HUDEP-2 (cell line): ENCODE measurements around the gene YBX3.
"Not testable (repeated sequence)": the region's sequence is repeated elsewhere in the genome, so short reads cannot be mapped to it uniquely, and the experiment has no call there.

Experiments
- DNase-seq, 76 experiments: peaks; one replicate each; lab custom pipeline; 2025; ENCODE audit not compliant: unreplicated experiment in 76 of 76; lab: John Stamatoyannopoulos, UW

Gene YBX3

DNA sequence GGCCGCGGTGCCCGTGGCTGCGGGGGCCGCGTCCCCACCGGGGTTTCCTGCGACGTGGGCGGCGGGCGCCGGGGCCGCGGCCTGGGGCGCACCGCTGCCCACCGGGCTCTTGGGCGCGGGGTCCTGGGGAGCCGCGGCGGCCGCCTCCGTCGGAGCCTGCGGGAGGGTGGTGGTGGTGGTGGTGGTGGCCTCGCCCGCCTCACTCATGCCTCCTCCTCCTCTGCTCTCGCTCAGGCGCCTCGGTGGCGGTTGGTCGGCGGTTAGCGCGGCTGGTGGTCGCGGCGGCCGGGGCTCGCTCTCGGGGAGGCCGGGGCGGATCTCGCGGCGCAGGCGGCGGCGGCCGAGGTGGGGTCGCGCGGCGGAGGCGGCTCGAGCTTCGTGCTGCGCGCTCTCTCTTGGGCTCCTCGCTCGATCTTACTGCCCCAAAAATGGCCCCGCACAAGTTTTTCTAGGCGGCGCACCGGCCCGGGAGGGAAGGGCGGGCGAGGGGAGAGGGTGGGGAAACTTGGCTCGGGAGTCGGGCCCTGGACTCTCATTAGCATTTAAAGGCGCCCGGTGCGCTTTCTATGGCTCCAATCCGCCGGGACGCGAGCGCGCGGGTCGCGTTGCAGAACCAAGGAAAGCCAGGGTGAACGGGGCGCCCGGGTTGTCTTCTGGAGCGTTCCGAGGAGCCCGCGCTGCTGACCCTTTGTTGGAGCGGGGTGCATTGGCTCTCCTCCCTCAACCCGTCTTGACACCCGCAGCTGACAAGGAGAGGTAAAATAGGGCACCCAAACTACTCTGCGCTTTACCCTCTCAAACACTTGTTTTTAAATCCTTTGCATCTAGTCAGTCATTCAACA lies at the start of gene YBX3:
TSS of gene YBX3 (minus strand) at position 419 of the 842 bp plus-strand sequence. CDS start at position 207, 212 bp downstream.
- DNase-seq, result peak in 74 of 76 experiments; percentile 9 to 80 (median 64)

DNA sequence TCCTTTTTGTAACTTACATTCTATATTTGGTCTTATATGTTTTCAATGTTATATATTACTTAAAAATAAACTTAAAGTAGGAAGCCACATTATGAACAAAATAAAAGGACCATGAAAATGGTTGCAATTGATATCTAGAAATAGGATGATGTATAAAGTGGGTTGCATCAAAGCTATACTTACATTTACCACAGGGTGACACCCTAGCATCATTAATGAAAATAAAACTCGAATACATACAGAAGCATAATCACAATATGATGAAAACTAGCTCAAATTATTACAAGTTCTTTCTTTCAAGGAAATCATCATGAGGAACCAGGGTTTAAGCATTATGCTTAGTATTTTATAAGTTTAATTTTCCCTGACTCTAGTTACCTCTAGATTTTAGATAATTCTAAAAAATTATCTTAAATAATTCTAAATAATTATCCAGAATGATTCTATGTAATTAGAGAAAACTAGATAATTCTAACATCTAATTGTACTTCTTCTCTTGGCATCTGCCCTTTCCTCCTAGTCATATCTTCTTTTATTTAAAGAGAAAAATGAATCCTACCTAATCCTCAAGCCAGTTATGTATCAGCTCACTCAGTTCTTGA lies 48.1 kb upstream of the YBX3 start:
- peak in 9 of 76 experiments; percentile 0 to 7 (median 1) for DNase-seq

DNA sequence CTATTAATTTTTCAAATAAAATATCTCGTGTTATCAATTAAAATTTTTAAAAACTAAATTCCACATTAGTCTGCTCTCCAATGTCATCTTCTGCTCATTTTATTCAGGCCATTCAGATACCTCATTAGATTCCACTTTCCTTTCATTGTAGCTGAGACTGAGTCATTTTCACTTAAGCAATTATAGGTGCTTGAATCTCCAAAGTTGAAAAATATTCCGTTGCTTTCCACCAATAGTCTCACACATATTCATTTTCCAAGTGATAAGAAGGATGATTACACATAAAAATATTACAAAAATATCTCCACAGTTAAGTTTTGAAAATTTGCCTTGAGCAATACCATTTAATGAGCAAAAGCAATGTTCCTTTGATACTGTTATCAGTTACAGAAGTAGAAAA lies 36.5 kb upstream of the YBX3 start:
- no peak for DNase-seq

DNA sequence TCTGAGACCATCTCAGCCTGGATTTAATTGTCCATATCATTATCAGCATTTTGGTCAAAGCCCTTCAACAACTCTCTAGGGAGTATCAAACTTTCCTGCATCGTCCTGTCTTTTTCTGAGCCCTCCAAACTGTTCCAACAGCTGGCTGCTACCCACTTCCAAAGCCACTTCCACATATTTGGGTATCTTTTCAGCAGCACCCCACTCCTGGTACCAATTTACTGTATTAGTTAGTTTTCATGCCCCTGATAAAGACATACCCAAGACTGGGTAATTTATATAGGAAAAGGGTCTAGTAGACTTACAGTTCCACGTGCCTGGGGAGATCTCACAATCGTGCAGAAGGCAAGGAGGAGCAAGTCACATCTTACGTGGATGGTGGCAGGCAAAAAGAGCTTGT lies 33.1 kb upstream of the YBX3 start:
- DNase-seq, result no peak

DNA sequence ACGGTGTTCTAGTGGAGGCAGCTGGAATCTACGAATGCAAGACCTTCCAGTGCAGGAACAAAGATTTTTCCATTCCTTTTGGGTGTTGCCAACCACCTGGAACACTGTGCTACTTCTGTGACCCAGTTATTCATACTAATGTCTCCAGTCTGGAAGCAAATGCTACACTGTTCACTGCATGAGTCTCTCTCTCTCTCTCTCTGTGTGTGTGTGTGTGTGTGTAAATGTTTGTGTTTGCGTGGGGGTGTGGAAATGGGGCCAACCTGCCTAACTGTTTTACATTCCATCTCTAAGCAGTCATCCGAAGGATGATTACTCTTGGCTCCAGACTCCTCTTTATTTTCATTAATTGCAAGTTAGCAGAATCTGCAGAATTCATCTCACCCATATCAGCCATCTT lies 29.9 kb upstream of the YBX3 start:
- DNase-seq, result no peak

DNA sequence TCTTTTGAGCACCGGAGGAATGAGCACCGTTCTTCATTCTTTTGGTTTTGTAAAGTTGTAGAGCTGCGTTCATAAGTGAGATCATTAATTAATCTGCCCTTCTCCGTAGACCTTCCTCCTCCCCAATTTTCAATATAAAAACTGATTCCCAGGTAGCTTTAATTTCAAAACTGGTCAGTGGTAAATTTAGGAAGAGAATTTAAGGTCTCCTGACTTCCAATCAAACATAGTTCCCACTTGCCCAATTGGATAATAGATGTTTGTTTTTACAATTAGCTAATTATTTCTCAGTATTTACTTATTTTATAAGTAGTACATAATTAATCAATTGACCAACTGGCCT lies 27.2 kb upstream of the YBX3 start:
- no peak for DNase-seq

DNA sequence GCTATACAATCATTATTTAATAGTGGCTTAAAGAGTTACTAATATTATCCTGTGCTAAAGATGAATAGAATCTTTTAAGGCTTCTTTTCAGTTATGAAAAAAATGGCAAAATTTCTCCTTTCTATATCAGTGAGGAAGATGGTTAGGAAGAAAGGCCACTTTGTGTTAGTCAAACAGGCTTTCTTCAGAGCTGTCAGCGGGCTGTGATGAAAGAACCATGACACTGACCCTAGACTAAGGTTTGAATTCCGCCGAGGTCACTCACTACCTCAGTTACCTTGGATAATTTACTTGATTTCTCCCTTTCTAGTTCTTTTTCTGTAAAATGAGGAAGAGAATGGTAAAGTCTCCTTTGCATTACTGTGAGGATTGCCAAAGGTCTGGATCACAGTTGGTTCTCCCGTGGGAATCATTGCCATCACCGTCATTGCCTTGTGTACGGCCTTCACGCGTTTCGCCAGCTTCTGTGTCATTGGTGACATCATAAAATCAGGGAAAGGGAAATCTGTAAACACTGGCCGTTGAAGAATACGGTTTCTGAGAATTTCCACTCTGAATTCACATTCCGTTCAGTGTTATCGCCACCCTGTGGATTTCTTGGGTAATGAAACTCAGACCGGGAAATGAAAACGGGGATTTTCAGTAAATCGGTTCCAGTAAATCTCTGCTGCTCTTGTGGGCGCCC lies 26.7 kb upstream of the YBX3 start:
- DNase-seq, result peak in 65 of 76 experiments; percentile 0 to 78 (median 40)

DNA sequence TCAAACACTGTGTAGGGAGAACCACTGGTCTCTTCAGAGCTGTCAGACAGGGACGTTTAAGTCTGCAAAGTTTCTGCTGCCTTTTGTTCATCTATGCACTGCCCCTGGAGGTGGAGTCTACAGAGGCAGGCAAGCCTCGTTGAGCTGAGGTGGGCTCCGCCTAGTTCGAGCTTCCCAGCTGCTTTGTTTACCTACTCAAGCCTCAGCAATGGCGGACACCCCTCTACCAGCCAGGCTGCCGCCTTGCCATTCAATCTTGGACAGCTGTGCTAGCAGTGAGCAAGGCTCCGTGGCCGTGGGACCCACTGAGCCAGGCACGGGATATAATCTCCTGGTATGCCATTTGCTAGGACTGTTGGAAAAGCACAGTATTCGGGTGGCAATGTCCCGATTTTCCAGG lies 24.6 kb upstream of the YBX3 start:
- DNase-seq, result no peak

DNA sequence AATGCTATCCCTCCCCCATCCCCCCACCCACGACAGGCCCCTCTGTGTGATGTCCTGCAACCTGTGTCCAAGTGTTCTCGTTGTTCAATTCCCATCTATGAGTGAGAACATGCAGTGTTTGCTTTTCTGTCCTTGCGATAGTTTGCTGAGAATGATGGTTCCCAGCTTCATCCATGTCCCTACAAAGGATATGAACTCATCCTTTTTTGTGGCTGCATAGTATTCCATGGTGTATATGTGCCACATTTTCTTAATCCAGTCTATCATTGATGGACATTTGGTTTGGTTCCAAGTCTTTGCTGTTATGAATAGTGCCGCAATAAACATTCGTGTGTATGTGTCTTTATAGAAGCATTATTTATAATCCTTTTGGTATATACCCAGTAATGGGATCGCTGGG lies 20.3 kb upstream of the YBX3 start:
- not testable (repeated sequence) for DNase-seq

DNA sequence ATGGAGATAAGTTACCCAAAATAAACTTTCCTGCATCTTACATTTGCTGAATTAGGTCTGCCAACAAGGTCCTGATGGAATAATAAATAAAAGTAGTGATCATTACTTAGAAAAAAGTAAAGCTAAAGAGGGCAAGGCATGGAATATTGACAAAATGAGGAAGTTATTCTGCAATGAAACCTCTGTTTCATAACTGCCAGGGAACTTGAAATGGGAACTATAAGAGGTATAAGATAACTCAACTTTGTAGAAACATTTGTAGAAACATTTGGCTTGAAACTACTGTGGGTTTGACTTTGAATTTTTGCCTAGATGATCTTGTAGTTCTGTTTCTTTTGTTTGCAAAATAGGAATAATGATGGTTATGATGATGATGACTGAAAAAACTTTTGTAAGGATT lies 18.7 kb upstream of the YBX3 start:
- DNase-seq, result no peak

DNA sequence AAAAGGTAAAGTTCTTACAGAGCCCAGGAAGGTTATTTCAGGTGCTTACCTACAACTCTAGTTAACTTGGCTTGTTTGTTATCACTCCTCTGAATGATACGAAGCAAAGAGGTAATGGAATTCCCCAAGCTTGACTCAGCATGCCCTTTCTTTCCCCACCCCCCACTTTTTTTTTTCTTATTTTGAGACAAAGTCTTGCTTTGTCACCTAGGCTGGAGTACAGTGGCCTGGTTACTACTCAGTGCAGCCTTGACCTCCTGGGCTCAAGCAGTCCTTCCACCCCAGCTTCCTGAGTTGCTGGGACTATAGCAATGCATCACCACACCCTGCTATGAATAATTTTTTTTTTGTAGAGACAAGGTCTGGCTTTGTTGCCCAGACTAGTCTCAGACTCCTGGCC lies 17.1 kb upstream of the YBX3 start:
- no peak for DNase-seq

DNA sequence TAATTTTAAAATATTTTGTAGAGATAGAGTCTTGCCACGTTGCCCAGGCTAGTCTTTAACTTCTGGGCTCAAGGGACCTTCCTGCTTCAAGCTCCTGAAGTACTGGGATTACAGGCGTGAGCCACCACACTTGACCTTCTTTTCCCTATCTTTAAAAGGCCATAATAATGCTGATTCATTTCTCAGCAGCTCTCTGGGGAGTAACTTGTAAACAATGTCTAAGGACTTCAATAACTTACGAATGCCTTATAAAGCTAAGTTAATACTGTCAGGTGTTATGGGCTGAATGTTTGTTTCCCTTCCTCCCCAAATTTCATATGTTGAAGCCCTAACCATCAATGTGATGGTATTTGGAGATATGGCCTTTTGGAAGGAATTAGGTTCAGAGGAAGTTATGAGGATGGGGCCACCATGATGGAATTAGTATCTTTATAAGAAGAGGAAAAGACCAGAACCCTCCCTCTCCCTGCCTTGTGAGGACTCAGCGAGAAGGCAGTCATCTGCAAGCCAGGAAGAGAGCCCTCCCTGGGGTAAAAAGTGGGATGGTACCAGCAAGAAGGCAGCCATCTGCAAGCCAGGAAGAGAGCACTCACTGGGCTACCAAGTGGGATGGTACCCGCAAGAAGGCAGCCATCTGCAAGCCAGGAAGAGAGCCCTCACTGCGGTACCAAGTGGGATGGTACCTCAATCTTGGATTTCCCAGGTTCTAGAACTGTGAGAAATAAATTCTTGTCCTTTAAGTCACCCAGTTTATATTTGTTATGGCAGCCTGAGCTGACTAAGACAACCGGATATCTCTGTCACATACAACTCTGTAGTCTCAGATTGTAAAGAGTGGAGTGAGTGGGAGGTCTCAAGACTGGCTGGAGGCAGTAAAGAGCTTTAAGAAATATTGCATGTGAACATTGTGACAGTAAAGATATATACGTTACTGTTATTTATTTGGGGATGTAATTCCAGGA lies 16.3 kb upstream of the YBX3 start:
- no peak for DNase-seq

DNA sequence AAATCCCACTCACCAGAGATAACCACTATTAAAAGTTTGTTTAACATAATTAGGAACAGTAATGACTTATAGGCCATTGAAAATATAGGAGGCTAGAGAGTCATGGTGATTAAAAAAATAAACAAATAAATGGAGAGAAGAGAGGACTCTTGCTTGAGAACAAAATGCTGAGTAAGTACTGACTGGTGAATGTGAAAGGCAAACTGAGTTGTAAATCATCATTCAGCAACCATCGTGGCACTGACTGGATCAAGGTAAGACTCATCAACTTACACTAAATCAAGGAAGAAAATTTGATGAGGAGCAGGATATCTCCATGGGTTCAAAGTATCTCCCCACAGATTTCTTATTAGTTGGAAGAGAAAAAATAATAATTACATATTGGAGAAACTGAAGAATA lies 14.1 kb upstream of the YBX3 start:
- no peak for DNase-seq

DNA sequence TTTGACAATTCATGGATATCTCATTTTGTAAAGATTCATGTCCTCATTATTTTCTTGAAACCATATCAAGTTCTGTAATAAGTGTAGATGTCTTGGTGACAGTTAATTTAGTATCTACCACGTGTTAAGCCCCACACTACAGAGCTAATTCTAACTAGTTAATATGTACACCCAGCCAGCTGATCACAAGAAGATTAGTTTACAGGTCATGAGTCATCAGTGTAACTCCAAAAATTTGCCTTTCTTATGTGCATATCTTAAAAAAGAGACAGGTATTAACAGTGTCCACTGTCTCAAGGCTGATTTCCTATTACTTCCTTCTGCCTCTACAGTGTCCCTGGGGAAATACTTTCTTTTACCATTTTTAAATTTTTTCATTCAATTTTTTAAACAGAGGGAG lies 13.3 kb upstream of the YBX3 start:
- no peak for DNase-seq

DNA sequence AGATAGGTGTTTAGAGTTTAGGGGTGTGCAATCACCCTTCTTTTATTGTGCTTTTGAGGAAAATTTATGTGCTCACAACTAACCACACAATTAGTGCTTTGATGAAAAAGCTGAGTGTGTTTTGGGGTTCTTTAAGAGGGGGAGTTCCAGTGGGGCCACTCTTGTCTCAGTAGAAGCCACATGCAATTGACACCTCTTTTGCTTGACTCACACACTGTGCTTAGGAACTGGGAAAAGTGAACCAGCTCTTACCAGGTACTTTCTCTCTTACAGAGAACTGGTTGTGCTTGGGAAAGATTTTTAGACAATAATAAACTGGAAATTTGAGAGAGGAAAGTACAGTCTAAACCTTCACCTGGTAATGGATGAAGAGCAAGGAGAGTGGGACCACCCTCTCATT lies 12.3 kb upstream of the YBX3 start:
- no peak for DNase-seq

DNA sequence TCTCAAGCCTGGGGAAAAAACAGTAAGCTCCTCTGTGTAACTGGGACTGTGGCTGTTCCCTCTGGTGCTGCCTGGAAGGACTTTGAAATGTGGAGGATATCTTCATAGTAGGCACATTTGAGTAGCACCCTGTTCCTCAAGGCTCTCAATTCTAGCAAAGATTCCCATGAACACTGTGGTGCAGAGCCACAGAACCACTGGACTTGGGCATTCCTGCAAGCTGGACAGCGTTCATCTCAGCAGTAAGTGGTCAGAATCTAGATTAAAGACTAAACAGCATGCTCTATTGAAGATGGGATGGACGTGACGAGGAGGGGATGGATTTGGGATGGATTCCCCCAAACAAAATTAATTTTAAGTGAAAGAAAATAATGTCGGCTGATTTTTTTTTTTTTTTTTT lies 9.4 kb upstream of the YBX3 start:
- DNase-seq, result no peak

DNA sequence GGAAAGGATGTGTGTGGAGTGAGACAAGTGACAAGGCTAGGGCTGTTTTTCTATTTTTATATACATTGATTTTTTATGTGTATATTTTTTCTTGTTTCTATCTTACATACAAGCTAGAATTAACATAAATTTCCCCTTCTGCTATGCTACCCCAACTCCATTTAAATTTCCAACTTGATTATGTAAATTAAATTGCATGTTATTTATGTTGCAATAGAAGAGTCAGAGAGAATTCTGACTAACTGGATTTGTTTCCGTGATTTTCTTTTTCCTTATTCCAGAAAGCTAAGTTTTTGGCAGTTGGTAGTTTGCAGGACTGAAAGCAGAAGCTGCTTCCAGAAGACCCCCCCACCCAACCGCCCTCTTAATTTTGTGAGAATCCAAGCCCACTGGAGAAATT lies 8.9 kb upstream of the YBX3 start:
- no peak for DNase-seq

DNA sequence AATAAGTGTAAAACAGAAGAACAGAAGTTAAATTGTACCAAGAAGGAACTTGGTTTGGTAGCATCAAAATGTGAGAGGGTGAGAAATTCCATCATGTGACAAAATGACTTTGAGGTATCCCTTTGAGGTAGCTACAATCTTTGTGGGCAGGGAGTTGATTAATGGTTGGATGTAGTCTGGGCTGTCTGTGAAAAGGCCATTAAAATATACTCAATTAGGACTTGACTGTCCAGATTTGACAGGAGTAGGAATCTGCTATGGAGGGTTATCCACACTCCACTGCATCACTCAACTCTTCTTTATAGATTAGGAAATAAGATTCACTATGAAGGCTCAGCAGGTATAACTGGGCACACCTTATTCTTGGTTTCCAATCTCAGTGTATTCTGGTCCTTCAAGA lies 7.4 kb upstream of the YBX3 start:
- DNase-seq, result no peak

DNA sequence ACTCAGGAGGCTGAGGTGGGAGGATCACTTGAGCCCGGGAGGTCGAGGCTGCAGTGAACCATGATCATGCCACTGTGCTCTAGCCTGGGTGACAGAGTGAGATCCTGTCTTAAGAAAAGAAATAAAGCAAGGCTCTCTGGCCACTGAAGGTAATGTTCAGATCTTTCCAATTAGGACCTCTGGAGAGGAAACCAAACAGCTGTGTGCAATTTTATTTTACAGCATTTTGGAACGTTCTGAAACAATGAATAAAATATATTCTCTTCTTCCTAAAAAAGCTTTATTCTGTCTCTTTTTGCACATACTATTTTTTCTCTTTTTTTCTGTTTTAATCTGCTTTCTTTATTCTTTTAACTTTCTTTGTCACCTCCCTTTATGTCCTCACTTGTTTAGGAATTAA lies 5.0 kb upstream of the YBX3 start:
- no peak for DNase-seq

DNA sequence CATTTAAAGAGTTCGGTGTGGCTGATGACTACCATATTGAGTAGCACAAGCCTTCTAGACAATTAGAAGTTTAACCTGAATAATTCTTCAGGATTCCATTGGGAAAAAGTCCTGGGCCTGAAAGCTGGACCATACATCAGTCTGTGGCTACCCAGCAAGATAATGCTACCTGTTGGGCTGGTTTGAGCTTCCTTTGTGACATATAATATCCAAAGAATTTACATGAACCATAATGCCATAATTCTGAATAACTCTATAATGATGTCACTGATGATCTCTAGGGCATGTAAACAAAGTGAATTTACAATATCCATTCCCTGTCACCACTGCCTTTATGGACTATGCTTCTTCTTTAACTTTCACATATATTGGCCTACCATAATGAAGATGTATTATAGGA lies 3.8 kb upstream of the YBX3 start:
- no peak for DNase-seq

DNA sequence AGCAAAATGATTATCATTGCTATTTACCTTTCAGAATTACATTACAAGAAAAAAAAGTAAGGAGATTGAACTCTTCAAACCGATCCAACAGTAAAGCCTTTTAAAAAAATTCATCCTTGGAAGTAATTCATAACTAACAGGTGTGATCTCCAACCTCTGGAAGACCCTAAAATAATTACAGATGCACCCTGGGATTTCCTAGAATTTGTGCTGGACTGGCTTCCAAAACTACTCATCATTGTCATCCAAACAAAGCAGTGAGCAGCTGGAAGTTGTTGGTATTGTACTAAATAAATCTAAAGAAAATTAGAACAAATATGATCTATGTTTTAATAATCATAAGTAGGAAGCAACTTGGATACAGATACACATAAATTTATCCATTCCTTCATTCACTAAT lies 1.9 kb upstream of the YBX3 start:
- DNase-seq, result no peak
